Kidney capillary endothelial cell (primary cell): ENCODE data around the gene FMO5.
"Not testable (repeated sequence)": the region's sequence is repeated elsewhere in the genome, so short reads cannot be mapped to it uniquely, and the experiment has no call there.

Experiments
- DNase-seq: peaks from one replicate; pipeline ENCODE4 v3.0.0-alpha.2; 2018; ENCODE audit warnings: low spot score

FMO5 gene

GRCh38 chr1:147207192-147207591 is 17.9 kb downstream of the FMO5 start:
- DNase-seq, result no peak

GRCh38 chr1:147204080-147204479 is 21.1 kb downstream of the FMO5 start:
- no peak for DNase-seq

DNA sequence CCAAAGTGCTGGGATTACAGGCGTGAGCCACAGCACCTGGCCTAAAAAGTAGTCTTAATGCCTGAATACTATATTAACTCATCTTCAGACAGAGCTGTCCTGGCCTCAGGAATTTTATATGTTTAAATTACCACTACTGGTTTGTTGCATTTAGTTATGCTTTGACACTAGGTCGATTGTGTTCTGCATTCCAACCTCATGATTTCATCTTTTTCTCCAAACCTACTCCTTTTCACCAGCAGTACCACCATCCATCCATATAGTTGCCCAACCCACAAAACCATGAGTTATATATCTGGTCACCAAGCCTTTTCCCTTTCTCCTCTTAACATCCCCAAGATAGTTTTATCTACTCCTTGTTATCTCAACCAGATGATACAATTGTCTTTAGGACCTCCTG is 22.6 kb downstream of the FMO5 start:
- no peak for DNase-seq

- DNase-seq, result no peak
These were observed 23.4 kb downstream of the FMO5 start for GRCh38 chr1:147201786-147202185.

- DNase-seq, result no peak
These were observed 23.9 kb downstream of the FMO5 start for GRCh38 chr1:147201276-147201675.

- DNase-seq, result not testable (repeated sequence)
These were observed 27.8 kb downstream of the FMO5 start for GRCh38 chr1:147197324-147197723.

DNA sequence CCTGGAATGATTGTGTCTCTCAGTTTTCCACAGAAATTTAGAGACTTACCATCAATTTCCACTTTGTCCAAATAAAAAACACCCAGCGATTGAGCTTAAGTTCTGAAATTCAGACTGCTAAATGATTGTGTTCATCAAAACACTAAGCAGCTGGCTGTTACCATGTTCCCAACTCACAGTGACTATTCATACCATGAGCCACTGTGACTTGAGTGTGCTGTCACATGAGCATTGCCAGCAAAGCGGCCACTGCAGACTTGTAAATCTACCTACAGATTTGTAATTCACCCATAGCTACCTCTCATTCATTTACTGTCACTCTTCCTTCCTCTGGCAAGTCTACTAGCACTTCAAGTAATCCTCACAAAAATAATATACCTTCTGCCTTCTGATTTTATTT is 35.6 kb downstream of the FMO5 start:
- DNase-seq, result no peak

- no peak for DNase-seq
These were observed 39.7 kb downstream of the FMO5 start for GRCh38 chr1:147185432-147185831.

DNA sequence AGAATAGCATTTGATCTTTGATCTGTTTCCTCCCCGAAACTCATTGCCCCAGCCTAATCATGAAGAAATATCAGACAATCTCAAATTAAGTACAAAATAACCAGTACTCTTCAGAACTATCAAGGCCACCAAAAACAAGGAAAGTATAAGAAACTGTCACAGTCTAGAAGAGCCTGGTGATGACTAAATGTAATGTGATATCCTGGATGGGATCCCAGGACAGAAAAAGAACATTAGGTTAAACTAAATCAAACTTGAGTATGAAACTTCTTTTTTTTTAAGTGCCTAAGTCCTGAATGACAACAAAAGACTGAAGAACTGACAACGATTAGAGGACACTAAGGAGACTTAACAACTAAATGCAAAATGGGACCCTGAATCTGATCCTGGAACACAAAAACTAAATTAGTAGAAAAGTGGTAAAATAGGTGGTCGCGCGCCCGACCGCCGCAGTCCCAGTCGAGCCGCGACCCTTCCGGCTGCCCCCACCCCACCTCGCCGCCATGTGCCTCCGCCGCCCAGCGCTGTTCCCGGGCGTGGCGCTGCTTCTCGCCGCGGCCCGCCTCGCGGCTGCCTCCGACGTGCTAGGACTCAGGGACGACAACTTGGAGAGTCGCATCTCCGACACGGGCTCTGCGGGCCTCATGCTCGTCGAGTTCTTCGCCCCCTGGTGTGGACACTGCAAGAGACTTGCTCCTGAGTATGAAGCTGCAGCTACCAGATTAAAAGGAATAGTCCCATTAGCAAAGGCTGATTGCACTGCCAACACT is 47.3 kb downstream of the FMO5 start:
- DNase-seq, result no peak

GRCh38 chr1:147172168-147173016 is 52.7 kb downstream of the FMO5 start, which contains the start of gene PRKAB2:
Gene PRKAB2, minus strand, starts transcription at chr1:147172470. Its CDS starts 326 bp downstream, at chr1:147172144.
- DNase-seq, result peak; percentile 91

- no peak for DNase-seq
These were observed 53.6 kb downstream of the FMO5 start for GRCh38 chr1:147171399-147172167.

DNA sequence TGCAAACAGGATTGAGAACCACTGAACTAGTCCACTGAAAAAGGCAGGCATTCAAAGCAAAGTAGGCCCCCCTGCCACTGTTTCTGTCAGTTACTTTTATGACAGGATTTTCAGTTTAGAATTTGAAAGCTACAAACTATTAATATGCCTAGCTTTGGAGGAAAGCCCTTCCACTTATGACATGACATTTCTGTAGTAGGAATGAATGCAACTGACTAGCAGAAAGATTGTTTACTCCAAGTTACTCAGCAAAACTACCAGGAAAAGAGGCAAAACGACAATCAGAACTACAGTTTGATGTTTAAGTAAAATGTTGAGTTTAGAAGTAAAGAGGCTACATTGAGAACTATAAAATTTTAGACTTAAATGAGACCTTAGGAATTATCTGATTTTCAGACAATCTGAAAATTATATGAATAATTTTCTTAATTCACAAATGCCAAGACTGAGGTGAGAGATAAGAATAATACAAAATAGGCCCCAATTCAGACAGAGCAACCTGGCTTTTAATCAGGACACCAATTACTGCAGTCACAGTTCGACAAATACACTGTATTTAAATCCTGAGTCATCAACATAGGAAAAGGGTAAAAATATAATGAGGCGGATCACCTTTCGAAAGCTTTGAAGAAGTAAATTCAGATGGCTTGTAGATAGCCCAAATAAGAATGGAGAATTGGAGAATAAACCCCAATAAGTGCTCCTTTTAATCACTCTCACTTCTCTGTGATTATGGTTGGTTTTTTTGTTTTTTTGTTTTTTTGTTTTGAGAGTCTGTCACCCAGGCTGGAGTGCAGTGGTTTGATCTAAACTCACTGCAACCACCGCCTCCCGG is 55.1 kb downstream of the FMO5 start:
- DNase-seq, result no peak

DNA sequence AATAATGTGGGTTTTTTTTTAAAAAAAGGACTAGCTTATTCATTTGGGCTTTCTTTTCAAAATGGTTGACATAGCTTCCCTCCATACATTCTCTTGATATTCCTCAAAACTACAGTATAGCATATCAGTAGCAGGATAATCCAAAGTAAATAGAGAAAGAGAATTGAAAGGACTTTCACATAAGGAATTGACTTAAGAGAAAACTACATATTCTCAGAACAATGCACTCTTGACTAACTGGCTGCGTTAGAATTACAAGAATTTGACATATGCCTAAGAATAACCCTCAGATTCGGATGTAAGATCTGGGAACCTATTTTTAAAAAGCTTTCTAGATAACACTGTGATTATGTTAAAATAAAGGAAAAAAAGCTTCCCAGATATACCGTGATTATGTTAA is 56.0 kb downstream of the FMO5 start:
- no peak for DNase-seq

GRCh38 chr1:147168626-147169058 is 56.5 kb downstream of the FMO5 start:
- no peak for DNase-seq

- DNase-seq, result peak; percentile 90
These were observed 57.8 kb downstream of the FMO5 start for GRCh38 chr1:147167365-147167764.

DNA sequence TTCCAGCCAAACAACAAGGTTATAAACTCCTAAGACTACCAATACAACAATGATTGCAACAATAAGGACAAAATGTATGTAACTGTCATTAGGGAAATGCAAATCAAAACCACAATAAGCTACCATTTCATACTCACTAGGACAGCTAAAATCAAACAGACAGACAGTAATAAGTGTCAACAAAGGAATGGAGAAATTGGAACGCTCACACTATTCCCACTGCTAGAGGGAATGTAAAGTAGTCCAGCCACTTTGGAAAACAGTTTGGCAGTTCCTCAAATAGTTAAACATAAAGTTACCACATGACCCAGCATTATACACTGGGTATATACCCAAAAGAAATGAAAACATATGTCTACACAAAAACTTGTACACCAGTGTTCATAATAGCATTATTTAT is 62.1 kb downstream of the FMO5 start:
- DNase-seq, result no peak

DNA sequence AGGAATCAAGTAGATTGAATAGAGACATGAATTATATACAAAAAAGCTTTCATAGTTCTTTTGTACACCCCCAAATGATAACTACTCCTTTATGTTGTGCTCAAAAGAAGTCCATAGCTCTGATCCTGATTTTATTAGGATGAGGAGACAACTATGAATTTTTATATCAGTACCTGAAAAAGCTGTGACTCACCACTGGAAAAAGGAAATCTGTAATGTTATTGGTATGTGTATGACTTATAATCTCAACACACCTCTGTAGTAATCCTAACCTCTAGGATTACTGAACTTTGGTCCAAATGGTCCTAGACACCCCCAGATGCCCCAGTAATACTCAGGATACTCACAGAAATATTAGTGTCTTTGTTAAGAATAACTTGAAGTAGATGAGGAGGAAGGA is 63.0 kb downstream of the FMO5 start:
- no peak for DNase-seq

DNA sequence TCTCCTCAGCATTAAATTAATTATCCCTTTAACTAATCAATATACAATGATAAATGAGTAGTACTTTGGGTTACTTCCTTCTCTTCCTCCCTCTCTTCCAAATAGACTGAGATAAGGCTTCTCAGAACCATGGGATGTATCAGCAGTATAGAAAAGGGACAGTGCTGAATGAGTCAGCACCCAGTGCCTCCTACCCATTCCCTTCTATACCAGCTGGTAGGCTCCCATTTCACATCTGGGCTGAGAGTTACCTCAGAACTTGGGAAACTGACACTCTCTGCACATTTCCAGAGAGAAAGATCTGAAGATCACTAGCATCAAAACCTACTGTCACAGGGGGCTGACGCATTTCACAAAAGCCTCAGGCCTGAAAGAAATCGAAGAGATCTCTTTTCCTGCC is 68.0 kb downstream of the FMO5 start:
- DNase-seq, result not testable (repeated sequence)

DNA sequence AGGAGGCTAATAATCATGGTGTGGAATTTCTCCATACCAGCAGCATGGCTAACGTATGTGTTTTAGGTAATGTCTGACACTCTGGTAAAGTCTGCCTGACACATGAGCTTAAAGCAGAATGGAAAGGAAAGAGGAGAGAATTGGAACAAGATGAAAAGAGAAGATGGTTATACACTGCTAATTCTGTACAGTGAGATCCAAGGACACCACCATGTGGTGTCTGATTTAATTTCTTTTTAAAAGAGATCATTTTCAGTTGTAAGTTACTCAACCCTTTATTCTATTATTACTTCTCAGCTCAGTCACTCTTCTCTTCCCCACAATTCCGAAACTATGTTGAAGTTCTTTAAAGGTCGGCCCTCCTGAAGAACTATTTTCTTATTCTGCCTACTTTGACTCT is 68.5 kb downstream of the FMO5 start:
- DNase-seq, result no peak

DNA sequence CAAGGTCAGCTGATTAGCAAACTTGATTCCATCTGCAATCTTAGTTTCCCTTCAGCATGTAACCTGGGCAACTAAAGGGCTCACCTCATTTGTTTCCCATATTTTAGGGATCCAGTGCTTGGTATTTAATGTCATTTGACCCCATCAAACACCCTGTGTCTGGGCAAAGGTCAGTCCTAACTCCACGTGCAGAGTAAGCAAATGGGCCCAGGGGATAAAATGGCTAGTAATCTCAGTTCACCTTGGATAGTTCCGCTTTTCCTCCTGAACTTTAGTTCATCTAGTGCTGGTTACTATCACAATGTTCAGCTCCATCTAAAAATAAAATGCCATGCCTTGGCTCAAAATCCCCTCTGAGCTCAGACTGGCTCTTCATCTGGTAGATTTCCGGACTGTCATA is 72.4 kb downstream of the FMO5 start:
- no peak for DNase-seq

DNA sequence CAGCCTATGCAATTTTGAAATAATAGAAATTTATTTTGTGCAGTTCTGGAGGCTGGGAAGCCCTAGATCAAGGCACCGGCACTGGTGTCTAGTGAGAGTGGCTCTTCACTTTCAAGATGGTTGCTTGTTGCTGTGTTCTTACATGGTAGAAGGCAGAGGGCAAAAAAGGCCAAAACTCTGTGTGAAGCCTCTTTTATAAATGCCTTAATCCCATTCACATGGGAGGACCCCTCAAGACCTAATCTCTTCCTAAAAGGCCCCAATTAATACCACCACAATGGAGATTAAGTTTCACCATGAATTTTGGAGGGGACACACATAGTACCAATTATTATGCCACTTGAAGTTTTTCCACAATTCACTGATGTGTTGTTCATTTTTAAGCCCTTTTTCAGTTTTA is 73.9 kb downstream of the FMO5 start:
- DNase-seq, result no peak

DNA sequence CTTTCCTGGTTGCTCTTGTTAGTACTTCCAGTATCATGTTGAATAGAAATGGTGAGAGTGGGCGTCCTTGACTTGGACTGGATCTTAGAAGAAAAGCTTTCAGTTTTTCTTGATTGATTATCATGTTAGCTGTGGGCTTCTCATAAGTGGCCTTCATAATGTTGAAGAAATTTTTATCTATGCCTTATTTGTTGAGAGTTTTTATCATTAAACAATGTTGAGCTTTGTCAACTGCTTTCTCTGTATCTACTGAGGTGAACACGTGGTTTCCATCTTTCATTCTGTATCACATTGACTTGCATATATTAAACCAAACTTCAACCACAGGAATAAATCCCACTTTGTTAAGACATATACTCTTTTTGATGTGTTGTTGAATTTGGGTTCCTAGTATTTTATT is 82.3 kb downstream of the FMO5 start:
- DNase-seq, result no peak
